Activated CD4-positive, alpha-beta T cell treated with anti-CD3 and anti-CD28 coated beads, Interleukin-2, Interleukin-4, amounts not matched to agents 100 ng/mL and 50 ng/mL, durations not matched to agents 16 hours and 8 hours (primary cell): ENCODE data around the gene IGF1R.

Experiments used
- DNase-seq: peaks from one replicate; pipeline ENCODE4 v3.0.0-alpha.2; 2020; ENCODE audit warnings: low spot score

Gene IGF1R

DNA sequence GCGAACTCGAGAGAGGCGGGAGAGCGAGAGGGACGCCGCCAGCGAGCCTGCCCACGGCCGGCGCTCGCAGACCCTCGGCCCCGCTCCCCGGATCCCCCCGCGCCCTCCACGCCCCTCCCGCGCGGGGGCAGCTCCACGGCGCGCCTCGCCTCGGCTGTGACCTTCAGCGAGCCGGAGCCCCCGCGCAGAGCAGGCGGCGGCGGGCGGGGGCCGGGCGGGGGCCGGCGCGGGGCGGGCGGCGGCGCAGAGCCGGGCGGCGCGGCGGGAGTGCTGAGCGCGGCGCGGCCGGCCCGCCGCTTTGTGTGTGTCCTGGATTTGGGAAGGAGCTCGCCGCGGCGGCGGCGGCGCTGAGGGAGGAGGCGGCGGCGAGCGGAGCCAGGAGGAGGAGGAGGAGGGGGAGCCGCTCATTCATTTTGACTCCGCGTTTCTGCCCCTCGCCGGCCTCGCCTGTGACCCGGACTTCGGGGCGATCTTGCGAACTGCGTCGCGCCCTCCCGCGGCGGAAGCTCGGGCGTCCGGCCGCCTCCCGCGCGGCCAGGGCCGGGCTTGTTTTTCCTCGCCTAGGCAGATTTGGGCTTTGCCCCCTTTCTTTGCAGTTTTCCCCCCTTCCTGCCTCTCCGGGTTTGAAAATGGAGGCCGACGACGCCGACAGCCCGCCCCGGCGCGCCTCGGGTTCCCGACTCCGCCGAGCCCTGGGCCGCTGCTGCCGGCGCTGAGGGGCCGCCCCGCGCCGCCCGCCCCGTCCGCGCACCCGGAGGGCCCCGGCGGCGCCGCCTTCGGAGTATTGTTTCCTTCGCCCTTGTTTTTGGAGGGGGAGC lies 524 bp downstream of the IGF1R start:
- no peak for DNase-seq

DNA sequence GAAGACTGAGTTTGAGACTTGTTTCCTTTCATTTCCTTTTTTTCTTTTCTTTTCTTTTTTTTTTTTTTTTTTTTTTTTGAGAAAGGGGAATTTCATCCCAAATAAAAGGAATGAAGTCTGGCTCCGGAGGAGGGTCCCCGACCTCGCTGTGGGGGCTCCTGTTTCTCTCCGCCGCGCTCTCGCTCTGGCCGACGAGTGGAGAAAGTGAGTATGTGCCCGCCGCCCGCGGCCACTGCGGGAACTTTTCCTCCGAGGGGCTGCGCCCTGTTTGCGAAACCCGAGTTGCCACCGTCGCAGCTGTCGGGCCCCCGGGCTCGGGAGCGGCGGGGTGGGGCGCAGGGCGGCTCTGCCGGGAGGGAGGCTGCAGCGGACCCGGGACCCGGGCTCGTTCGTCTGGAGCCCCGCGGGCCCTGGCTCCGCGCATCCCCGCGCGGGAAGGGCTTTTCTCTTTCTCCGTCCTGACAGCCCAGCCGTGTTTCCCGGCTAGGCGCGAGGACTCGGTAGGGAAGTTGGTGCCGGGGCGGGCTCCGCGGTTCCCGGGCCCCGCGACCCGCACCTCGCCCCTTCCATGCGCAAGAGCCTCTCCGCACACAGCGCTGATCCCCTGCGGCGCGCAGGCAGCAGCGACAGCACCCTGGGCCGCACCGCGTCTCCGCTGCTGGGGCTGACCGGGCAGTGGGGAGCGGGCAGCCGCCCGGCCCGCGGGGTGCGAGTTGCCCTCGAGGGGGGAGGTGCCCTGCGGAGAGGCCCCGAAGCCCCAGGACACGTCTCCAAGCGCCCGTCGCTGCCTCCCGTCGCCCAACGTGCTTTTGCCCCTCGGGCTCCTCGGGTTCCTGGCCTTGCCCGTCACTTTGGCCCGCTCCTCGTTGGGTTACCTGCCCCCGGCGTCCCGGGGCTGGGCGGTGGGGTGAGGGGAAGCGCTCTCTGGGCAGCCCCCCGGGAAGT lies 1.4 kb downstream of the IGF1R start:
- no peak for DNase-seq

DNA sequence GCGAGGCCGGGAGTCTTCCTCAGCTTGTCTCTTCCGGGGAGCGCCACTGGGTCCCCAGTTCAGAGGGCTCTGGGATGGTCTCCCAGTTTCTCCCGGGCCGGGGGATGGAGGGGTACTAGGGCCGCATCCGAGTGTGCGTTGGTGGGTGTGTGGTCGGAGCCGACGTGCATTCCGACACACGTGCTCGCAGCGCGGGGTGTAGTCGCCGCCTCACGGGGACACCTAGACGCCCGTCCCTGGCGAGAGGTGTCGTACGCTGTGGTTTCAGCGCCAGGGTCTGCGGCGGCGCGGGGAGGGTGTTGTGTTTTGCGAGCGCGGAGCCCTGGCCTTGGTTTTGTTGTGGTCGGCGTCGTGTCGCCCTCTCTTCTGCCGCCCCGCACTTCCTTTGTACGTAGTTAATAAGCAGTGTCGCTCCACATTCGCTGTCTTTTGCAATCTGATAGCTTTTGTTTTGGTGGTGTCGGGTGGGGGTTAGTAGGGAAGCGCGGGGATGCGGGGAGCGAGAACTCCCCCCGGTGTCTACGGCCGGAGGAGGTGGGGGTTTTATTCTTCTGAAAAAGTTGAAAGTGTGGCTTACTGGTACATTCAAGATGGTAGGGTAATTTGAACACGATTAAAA lies 2.2 kb downstream of the IGF1R start:
- DNase-seq, result no peak

DNA sequence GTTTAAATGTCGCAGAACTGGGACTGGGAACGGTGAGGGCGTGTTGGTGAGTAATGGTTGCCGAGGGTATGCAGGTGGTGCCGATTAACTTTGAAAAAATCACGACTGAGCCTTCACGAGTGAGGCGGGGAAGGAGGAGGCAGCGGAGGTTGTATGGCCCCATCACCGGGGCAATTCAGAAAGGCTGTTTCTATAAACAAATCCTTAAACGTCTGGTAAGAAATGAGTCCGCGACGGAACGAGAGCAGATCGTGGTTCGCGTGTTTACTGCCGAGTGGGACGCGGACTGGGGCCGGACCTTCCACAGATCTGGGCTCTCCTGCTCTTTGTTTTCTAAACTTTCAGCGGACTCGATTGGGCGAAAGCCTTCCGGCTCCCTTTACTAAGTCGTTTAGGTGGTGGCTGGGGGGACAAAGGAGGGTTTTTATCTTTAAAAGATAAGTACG lies 2.7 kb downstream of the IGF1R start:
- DNase-seq, result no peak

DNA sequence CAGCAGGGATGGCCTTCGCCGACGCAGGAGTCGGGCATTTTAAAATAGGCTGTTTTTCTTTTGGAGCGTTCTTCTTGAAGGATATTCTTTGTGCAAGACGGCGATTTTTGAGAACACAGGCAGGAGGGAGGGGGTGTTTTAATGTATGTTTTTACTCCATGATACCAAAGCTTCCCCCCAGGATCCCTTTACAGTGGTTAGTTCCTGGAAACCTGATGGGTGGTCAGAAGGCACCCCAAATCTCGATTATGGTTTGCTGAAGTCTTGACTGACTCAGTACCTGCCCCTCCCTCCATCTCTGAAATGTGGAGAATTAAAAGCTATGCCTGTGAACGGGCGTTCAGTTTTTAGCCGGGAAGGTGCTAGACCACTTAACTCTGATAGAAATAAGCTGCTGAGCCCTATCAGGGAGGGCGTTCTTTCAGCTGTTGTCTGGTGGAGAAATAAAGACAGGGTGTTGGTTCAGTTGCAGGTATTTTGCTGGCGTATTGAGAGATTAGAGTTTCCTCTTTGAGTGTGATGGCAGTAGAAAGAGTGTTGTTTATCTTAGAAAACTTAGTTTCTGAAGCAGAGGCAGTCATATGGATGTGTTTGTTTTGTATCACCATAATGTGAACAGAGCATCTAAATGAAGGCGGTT lies 3.4 kb downstream of the IGF1R start:
- DNase-seq, result no peak

DNA sequence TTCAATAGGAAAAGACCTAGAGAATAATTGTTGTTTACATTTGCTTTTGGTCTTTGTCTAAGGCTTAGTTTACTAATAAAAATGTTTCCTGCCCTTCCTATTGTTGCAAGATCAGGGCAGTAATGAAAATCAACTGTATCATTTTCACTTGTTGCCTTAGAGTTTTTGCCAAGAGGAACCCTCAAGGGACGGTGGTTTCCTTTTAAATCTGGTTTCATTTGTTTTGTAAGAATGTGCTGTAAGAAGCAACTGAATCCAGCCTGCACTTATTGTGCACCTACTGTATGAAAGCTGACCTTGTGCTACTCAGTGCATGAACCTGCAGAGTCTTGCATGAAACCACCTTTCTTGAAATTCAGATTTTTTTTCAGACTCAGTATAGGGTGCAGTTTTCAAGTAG lies 5.3 kb downstream of the IGF1R start:
- DNase-seq, result no peak

DNA sequence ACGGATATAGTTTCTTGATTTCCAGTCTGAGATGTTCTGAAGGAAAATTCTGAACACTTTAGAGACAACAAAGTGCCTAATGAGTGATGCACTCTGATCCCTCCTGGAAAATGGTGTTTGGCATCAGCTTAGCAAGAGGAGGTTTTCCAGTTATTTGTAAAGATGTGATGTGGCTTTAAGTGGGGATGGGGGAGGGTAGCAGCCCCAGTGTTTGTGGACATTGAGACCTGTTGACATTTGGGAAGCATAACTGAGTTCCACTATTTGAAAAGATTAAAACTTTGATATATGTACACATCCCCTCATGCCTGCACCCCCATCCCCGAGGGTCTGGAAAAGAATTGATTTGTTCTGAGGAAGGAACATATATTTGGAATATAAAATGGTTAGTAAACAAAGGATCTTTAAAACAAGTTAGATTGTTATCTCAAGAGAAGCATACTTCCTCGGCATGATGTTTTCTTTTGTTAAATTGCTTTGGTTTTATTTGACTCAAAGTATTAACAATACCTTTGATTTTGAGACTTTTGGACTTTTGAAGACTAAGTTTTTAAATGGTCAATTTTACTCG lies 6.5 kb downstream of the IGF1R start:
- DNase-seq, result no peak

DNA sequence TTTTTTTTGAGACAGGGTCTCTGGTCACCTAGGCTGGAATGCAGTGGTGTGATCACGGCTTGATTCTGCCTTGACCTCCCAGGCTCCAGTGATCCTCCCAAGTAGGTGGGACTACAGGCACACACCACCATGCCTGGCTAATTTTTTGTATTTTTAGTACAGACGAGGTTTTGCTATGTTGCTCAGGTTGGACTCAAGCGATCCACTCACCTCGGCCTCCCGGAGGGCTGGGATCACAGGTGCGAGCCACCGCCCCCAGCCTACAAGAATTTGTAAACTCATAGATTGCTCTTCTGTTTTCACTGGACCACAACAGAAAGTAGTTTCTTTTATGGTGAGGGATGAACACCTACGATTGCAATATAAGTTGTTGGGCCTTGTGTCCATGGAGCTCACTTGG lies 7.4 kb downstream of the IGF1R start:
- DNase-seq, result no peak

DNA sequence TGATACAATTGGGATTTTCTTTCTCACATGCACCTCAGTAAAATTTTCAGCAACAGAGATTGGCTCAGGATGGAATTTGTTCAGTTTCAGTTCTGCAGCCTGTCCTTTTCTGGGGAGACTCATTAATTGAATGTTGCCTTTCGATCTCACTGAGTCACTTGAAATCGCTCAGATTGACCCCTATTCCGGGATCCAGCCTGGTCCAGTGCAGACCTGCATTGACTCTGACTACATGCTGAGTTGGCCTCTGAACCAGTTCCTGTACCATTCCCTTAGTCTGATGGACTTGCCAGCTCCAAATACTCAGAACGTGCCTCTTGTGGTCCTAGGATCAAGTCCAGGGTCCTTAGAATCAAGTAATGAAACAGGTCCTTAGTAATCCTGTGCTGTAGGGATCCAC lies 9.4 kb downstream of the IGF1R start:
- no peak for DNase-seq

DNA sequence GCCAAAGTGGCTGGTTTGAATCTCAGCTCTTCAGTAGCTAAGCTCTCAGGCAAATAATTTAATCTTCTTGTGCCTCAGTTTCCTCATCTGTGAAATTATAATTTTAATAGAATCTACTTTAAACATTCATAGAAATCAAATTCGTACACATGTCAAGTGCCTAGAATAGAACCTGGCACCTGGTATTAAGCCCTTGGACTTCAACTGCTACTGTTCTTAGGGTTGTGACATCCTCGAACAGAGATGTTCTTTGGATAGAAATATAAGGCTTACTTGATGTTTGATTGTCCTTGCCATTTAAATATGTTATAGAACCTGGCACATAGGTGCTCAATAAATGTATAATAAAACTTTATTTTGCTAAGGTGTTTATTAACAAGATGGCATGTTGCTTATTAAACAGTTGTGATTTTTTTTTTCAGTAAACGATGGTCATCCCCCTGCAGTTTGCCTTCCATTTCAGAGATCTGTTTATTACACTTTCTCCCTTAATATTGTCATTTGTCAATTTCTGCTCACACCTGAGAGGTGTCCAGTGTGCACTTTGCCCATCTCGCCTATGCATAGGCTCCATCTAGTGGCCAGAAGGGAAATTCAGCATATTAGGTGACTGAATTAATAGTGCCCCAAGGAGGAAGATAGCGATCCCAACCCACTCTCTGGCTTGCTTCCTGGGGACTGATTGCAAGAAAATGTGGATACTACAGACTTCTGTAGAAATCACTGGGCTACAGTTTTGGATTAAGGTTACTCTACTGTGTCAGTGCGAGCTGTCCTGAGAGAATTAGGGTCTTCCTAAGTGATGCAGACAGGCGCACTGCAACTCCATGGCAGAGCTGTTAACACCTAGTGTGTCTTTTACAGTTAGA lies 10.7 kb downstream of the IGF1R start:
- DNase-seq, result peak; percentile 48

DNA sequence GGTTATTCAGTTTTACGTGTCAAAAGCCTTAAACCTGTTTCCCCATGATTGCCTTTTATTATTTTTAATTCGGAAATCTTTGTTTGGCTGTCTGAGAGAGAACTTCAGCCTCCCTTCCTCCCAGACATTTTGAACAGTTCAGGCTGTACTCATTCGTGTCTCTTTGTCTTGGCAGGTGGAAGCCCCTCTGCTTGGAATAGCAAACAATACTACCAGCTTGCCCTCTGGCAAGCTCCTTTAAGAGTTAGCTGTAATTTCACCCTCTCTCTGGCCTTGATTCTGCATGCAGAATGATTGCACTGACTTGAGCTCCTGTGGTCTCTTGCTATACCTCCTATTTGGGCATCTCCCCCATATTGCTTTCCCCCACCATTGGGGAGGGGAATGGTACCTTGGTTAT lies 11.7 kb downstream of the IGF1R start:
- DNase-seq, result no peak

DNA sequence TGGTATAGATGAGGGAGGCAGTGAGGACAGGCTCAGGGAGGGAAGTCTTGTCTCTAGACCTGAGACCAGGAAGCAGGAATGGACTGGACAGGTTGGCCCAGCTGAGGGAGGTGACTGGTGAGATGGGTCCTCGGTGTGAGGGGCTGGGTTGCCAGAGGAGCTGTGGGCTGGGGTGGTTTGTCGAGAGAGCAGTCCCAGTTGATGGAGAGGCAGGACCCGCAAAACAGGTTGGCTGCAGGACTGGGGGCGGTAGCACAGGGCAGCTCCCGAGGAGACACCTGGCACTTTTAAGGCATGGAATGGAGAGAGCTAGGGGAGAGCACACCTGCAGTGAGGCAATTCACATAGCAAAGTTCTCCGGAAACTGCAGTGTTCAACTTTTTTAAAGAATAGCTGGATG lies 14.7 kb downstream of the IGF1R start:
- no peak for DNase-seq

DNA sequence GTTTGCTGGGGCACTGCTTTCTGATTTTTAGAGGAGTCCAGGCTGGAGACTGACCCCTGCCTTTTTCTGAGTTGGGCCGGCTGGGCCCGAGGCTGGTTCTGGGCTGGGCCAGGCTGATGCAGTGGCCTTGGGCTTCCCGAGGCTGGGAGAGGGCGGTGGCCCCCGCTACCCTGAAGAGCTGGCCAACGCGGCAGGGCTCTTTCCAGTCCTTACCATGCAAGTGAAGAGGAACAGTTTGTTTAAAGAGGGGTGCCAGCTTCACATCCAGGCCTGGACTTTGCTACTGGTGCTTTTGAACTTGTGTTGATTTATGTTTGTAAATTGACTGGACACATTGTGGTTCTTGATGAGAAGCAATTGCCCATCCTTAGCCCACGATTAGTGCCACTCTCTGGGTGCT lies 15.3 kb downstream of the IGF1R start:
- no peak for DNase-seq

DNA sequence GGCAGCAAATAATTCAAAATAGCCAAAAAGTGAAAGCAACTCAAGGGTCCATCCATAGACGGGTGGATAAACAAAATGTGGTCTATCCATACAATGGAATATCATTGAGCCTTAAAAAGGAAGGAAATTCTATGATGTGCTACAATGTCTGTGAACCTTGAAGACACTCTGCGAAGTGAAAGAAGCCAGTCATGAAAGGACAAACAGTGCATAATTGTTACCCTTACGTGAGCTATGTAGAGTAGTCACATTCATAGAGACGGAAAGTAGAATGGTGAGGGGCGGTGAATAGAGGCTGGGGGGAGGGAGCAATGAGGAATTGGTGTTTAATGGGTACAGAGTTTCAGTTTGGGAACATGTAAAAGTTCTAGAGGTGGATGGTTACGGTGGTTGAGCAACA lies 18.1 kb downstream of the IGF1R start:
- no peak for DNase-seq

DNA sequence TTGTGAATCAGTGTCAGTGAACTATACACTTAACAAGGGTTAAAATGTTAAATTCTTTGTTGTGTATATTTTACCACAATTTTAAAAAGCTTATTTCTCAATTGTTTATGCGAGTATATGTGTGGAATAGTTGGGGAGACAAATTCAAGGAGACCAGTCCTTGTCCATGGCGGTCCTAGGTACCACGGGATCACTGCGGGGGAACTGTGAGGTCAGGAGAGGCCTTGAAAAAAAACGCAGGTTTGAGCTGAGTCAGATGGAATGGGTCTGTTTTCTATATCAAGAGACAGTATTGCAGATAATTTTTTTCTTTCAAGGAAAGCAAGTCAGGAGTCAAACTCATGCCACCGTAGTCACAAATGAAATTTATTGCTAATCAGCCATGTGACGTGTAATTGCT lies 18.5 kb downstream of the IGF1R start:
- DNase-seq, result no peak

DNA sequence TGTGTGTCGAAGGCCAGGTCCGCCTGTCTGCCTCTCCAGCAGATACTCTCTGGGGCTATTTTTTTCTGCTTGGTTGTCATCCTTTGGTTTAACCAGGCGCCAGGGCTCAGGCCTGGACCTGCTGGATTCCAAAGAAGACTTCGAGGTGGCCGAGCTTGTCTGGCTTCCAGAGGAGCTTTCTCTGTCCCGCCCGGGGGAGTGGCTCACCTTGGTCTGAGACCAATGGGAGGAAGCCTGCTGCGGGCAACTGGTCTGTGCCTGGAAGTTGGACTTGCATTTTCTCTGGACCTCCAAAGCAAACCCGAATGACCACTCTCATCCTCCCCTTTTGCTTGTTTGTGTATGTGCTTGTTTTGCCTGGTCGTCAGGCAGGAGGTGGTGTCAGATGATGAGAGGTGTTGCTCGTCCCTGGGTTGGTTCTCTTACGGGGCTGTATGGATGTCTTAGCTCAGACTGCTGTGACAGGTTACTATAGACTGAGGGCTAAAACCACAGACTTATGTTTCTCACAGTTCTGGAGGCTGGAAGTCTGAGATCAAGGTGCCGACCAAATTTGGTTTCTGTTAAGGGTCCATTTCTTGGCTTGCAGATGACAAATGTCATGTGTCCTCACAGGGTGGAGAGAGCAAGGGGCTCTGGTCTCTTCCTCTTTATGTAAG lies 19.3 kb downstream of the IGF1R start:
- no peak for DNase-seq

DNA sequence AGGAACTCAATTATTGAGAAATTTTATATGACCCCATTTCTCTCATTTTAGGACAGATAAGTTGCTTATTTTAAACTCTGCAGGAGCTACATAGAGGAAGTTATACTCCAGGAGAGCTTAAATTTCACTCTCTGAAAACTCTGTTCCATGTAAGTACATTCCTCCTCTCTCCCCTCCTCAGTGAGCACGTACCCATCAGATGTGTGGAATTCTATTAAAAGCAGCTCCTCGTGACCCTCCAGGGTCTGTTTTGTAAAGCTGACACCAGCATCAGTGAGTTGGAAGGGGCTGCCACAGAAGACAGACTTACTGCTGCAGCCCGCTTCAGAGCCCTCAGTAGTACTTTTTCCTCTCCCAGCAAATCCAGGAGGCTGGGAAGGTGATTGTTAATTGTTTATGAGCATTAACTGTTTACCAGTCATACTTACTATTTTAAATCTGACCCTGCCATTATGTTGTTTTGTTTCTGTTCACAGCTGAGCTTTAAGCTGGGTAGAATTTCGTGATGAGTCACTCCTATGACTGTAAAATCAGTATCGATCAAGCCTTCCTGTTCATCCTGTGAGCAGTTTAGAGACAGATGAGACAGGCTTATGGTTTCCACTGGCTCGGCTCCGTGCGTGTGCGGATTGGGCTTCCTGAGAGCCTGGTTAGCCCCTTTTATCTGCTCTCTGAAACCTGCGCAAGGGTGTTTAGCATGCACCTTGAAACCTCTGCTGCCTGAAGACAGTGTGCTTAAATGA lies 20.4 kb downstream of the IGF1R start:
- DNase-seq, result peak; percentile 82

DNA sequence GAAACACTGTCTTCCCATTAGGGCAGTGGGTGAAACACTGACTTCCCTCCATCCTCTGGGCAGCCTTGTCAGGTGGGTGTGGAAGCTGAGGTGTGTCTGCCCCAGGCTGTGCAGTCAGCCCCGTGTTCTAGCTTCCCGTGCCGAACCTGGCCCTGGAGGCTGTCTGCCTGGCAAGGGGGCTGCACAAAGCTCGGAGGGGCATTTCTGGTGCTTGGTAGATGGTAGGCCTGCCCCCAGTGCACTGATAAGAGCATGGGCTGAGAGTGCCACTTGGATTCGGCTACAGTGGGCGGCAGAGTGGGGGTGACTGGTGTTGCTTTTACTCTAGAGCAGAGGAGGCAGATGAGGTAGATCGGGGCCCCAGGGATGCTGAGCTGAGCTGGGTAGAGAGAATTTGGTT lies 21.3 kb downstream of the IGF1R start:
- no peak for DNase-seq
